Neural cell (in vitro differentiated cells): ENCODE data around the gene DHX15. TPM values are rescaled to one million over a fixed set of nuclear protein-coding genes. Genes with fewer than 3 reads are reported as not detected.

ENCODE experiments used
- H2AFZ ChIP-seq: fragments of 200-600, 300-800 bp; sonication (generic), shearing (Covaris generic); 2 replicates; pipeline ENCODE4 v1.6.0; 2014; ENCODE audit warnings: low read depth, mild to moderate bottlenecking, antibody characterized with exemption, low read length, moderate library complexity
- H3F3A ChIP-seq: fragments of 200-600 bp; shearing (Covaris generic); 2 replicates; pipeline ENCODE4 v1.6.1; 2016; ENCODE audit warnings: mild to moderate bottlenecking, moderate library complexity, mixed read lengths, antibody characterized with exemption, low read length; ENCODE audit not compliant: insufficient read depth, poor library complexity, severe bottlenecking
- H3K27ac ChIP-seq: fragments of 200-600, 300-800 bp; sonication (generic), shearing (Covaris generic); 2 replicates; pipeline ENCODE4 v1.5.1; 2014; ENCODE audit warnings: mild to moderate bottlenecking, low read length, moderate library complexity
- H3K27me3 ChIP-seq: fragments of 300-800, 200-600 bp; sonication (generic), shearing (Covaris generic); 2 replicates; pipeline ENCODE4 v1.6.0; 2014; ENCODE audit warnings: mild to moderate bottlenecking, low read depth, low read length, moderate library complexity; ENCODE audit not compliant: insufficient read depth
- H3K36me3 ChIP-seq: fragments of 300-800, 200-600 bp; sonication (generic), shearing (Covaris generic); 2 replicates; pipeline ENCODE4 v1.5.1; 2014; ENCODE audit warnings: mild to moderate bottlenecking, antibody characterized with exemption, low read length, moderate library complexity; ENCODE audit not compliant: insufficient read depth
- H3K4me2 ChIP-seq: fragments of 300-800, 200-600 bp; sonication (generic), shearing (Covaris generic); 2 replicates; pipeline ENCODE4 v1.6.0; 2014; ENCODE audit warnings: mild to moderate bottlenecking, low read length
- H3K4me3 ChIP-seq: fragments of 300-800, 200-600 bp; sonication (generic), shearing (Covaris generic); 2 replicates; pipeline ENCODE4 v1.5.1; 2014; ENCODE audit warnings: mild to moderate bottlenecking, low read length, moderate library complexity
- H3K79me2 ChIP-seq: fragments of 200-600 bp; shearing (Covaris generic); replicated peaks from 2 replicates; pipeline ENCODE4 v1.6.0; 2014; ENCODE audit warnings: mild to moderate bottlenecking, low read length, moderate library complexity; ENCODE audit not compliant: insufficient read depth
- H3K9ac ChIP-seq: fragments of 300-800, 200-600 bp; sonication (generic), shearing (Covaris generic); 2 replicates; pipeline ENCODE4 v1.6.1; 2016; ENCODE audit warnings: mild to moderate bottlenecking, low read length, mixed read lengths
- H3K9me2 ChIP-seq: fragments of 200-600 bp; shearing (Covaris generic); 2 replicates; pipeline ENCODE4 v1.6.1; 2016; ENCODE audit warnings: mild to moderate bottlenecking, low read length, mixed read lengths; ENCODE audit not compliant: insufficient read depth
- H3K9me3 ChIP-seq: fragments of 200-600, 300-800 bp; sonication (generic), shearing (Covaris generic); 2 replicates; pipeline ENCODE4 v1.6.1; 2016; ENCODE audit warnings: mild to moderate bottlenecking, mixed run types, low read length, moderate library complexity, mixed read lengths
- H4K20me1 ChIP-seq: fragments of 200-600 bp; shearing (Covaris generic); 2 replicates; pipeline ENCODE4 v1.6.1; 2016; ENCODE audit warnings: mild to moderate bottlenecking, mixed run types; ENCODE audit not compliant: insufficient read depth
- EP300 ChIP-seq: fragments of 450-650 bp; conservative IDR thresholded peaks from 2 replicates; pipeline ENCODE4 v1.6.1; 2014; ENCODE audit warnings: antibody characterized with exemption, mild to moderate bottlenecking, moderate library complexity; ENCODE audit not compliant: poor library complexity, severe bottlenecking
- EZH2 ChIP-seq: fragments of 200-600, 300-800 bp; shearing (Covaris generic), sonication (generic); IDR thresholded peaks from 2 replicates; pipeline ENCODE4 v1.6.1; 2014; ENCODE audit warnings: antibody characterized with exemption, low read length, borderline replicate concordance, mild to moderate bottlenecking; ENCODE audit not compliant: insufficient read depth, poor library complexity, severe bottlenecking
- MXI1 ChIP-seq: fragments of 450-650 bp; conservative IDR thresholded peaks from 2 replicates; pipeline ENCODE4 v1.6.1; 2014; ENCODE audit warnings: antibody characterized with exemption, mild to moderate bottlenecking; ENCODE audit not compliant: poor library complexity, severe bottlenecking
- POLR2AphosphoS5 ChIP-seq: IDR thresholded peaks from 2 replicates; pipeline ENCODE4 v1.6.1; 2012
- RAD21 ChIP-seq: fragments of 450-650 bp; conservative IDR thresholded peaks from 2 replicates; pipeline ENCODE4 v1.6.1; 2014; ENCODE audit warnings: antibody characterized with exemption, mild to moderate bottlenecking, moderate library complexity
- SMC3 ChIP-seq: fragments of 450-650 bp; conservative IDR thresholded peaks from 2 replicates; pipeline ENCODE4 v1.6.1; 2014; ENCODE audit warnings: antibody characterized with exemption, mild to moderate bottlenecking, moderate library complexity; ENCODE audit not compliant: poor library complexity
- TAF1 ChIP-seq: IDR thresholded peaks from 2 replicates; pipeline ENCODE4 v1.6.1; 2012; ENCODE audit warnings: low read depth
- polyA plus RNA-seq: library from polyadenylated mRNA; depleted of rRNA; stranded (reverse); fragments of >200 nt; gene quantifications from 2 replicates; pipeline ENCODE4 v1.2.3, GENCODE V29; 2014
- TF ChIP-seq, protein P1 (sequence below): IDR thresholded peaks from 2 replicates; pipeline ENCODE4 v1.6.1; 2012; ENCODE audit warnings: borderline replicate concordance
- TF ChIP-seq, protein P2 (sequence below): fragments of 450-650 bp; IDR thresholded peaks from 2 replicates; pipeline ENCODE4 v1.5.1; 2014; ENCODE audit warnings: antibody characterized with exemption, mild to moderate bottlenecking, moderate library complexity; ENCODE audit not compliant: poor library complexity, severe bottlenecking

The DHX15 gene
- polyA plus RNA-seq, 1 donor from 2014 or later: 368 TPM

DNA sequence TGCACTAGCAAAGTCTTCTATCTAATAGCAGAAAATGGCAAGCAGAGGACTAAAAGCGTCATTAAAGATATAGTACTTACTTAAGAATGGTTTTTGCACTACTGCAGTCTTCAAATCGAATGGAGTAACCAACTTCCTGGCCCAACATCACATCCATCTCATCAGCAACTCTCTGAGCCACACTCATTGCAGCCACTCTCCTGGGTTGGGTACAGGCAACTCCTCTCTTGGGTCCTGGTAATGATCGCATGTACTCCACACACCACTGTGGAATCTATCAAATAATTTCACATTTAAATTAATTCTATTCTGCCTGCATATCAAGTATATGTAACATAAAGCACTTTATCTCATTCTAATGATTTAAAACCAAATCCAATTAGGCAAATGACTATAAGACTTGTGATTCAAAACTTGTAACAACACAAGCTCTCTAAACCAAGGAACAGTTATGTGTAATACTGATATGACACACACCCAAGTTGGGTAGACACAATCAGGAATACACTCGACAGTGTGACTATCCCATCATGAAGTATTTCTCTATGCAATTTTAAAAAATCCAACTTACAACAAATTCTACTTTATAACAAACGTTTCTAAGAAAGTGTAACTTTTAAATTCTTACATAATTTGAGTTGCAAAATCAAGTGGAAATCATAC, 13.6 kb downstream of the DHX15 start:
- Histone ChIP-seq H2AFZ (no peak overlapping the region), H3K36me3 (peaks cover 17% of the 10 kb centered on the region), H3K9ac (no peak overlapping the region), H3K27ac (no peak overlapping the region), H3F3A (no peaks in the 10 kb centered on the region), H3K27me3 (no peaks in the 10 kb centered on the region), H3K9me3 (no peaks in the 10 kb centered on the region), H3K9me2 (no peaks in the 10 kb centered on the region), H3K4me2 (no peak overlapping the region), H4K20me1 (peaks cover 4% of the 10 kb centered on the region), H3K4me3 (no peak overlapping the region), H3K79me2 (peaks cover 95% of the 10 kb centered on the region)
- TF ChIP-seq, protein P1, sequence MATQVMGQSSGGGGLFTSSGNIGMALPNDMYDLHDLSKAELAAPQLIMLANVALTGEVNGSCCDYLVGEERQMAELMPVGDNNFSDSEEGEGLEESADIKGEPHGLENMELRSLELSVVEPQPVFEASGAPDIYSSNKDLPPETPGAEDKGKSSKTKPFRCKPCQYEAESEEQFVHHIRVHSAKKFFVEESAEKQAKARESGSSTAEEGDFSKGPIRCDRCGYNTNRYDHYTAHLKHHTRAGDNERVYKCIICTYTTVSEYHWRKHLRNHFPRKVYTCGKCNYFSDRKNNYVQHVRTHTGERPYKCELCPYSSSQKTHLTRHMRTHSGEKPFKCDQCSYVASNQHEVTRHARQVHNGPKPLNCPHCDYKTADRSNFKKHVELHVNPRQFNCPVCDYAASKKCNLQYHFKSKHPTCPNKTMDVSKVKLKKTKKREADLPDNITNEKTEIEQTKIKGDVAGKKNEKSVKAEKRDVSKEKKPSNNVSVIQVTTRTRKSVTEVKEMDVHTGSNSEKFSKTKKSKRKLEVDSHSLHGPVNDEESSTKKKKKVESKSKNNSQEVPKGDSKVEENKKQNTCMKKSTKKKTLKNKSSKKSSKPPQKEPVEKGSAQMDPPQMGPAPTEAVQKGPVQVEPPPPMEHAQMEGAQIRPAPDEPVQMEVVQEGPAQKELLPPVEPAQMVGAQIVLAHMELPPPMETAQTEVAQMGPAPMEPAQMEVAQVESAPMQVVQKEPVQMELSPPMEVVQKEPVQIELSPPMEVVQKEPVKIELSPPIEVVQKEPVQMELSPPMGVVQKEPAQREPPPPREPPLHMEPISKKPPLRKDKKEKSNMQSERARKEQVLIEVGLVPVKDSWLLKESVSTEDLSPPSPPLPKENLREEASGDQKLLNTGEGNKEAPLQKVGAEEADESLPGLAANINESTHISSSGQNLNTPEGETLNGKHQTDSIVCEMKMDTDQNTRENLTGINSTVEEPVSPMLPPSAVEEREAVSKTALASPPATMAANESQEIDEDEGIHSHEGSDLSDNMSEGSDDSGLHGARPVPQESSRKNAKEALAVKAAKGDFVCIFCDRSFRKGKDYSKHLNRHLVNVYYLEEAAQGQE: no peak

DNA sequence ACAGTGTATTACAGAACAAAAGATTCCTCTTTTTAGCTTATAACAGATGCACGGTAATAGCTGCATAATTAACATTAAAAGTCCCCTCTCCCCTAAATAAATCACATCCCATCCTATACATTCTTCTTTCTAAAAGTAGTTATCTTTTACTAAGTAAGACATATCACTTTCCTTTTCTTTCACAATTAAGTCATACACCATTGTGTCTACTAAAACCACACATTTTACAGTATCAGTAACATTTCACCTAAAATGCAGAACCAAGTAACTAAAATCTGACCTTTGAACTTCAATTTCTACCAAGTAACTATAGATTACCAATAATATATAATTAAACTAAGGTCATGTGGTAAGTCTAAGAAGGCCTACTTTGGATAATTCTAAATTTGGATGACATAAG, 14.2 kb downstream of the DHX15 start:
- H3K27ac ChIP-seq: no peak overlapping the region
- peaks cover 95% of the 10 kb centered on the region for H3K79me2 ChIP-seq
- no peaks in the 10 kb centered on the region for H3K27me3 ChIP-seq
- H3K36me3 ChIP-seq: peaks cover 12% of the 10 kb centered on the region
- no peak overlapping the region for H3K4me2 ChIP-seq
- H3K4me3 ChIP-seq: no peak overlapping the region
- H3K9me3 ChIP-seq: no peaks in the 10 kb centered on the region
- H3F3A ChIP-seq: no peaks in the 10 kb centered on the region
- H3K9ac ChIP-seq: no peak overlapping the region
- no peak overlapping the region for H2AFZ ChIP-seq
- peaks cover 4% of the 10 kb centered on the region for H4K20me1 ChIP-seq
- H3K9me2 ChIP-seq: no peaks in the 10 kb centered on the region
- TF ChIP-seq RAD21: no peak
- TF ChIP-seq, protein P2, sequence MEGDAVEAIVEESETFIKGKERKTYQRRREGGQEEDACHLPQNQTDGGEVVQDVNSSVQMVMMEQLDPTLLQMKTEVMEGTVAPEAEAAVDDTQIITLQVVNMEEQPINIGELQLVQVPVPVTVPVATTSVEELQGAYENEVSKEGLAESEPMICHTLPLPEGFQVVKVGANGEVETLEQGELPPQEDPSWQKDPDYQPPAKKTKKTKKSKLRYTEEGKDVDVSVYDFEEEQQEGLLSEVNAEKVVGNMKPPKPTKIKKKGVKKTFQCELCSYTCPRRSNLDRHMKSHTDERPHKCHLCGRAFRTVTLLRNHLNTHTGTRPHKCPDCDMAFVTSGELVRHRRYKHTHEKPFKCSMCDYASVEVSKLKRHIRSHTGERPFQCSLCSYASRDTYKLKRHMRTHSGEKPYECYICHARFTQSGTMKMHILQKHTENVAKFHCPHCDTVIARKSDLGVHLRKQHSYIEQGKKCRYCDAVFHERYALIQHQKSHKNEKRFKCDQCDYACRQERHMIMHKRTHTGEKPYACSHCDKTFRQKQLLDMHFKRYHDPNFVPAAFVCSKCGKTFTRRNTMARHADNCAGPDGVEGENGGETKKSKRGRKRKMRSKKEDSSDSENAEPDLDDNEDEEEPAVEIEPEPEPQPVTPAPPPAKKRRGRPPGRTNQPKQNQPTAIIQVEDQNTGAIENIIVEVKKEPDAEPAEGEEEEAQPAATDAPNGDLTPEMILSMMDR: no peak
- no peak for TF ChIP-seq SMC3
- TF ChIP-seq EZH2: no peak
- no peak for TF ChIP-seq EP300
- TF ChIP-seq MXI1: no peak
- TF ChIP-seq, protein P1: no peak
- TF ChIP-seq TAF1: no peak
- TF ChIP-seq POLR2AphosphoS5: no peak
